Fibroblast of lung (primary cell): ENCODE measurements around the gene CABLES1. TPM values are rescaled to one million over a fixed set of nuclear protein-coding genes. Genes with fewer than 3 reads are reported as not detected.

Source experiments
- DNase-seq, 2 donors: peaks; one replicate each; pipeline versions ENCODE4 v3.0.0 to v3.0.0-alpha.2; 2010; ENCODE audit warnings: low read depth in 2 of 2
- H2AFZ ChIP-seq: 2 replicates; pipeline ENCODE4 v1.5.1; 2012; ENCODE audit warnings: low read length, control low read depth, inconsistent platforms
- H3K27ac ChIP-seq: 2 replicates; pipeline ENCODE4 v1.5.1; 2011; ENCODE audit warnings: low read length, control low read depth; ENCODE audit not compliant: insufficient read depth
- H3K27me3 ChIP-seq: 2 replicates; pipeline ENCODE4 v1.5.1; 2011; ENCODE audit warnings: mild to moderate bottlenecking, low read length; ENCODE audit not compliant: control insufficient read depth, insufficient read depth
- H3K36me3 ChIP-seq: 2 replicates; pipeline ENCODE4 v1.5.1; 2011; ENCODE audit warnings: low read length; ENCODE audit not compliant: control insufficient read depth, insufficient read depth
- H3K4me1 ChIP-seq: 2 replicates; pipeline ENCODE4 v1.5.1; 2011; ENCODE audit warnings: low read length; ENCODE audit not compliant: control insufficient read depth, insufficient read depth; ENCODE audit errors: extremely low read depth
- H3K4me2 ChIP-seq: 2 replicates; pipeline ENCODE4 v1.5.1; 2011; ENCODE audit warnings: low read length, control low read depth; ENCODE audit not compliant: insufficient read depth; ENCODE audit errors: extremely low read depth
- H3K4me3 ChIP-seq, 4 experiments: fragments of 200-600 bp in 1 of 4; sonication (generic) in 1 of 4; replicated peaks in 1 of 4; 2 replicates each; pipeline ENCODE4 v1.5.1; 2011 to 2016; ENCODE audit warnings: low read length in 4 of 4, low read depth in 3 of 4, mild to moderate bottlenecking in 3 of 4, control low read depth in 2 of 4, inconsistent platforms in 1 of 4, mixed read lengths in 1 of 4; ENCODE audit not compliant: insufficient read depth in 1 of 4; ENCODE audit errors: control extremely low read depth in 1 of 4
- H3K79me2 ChIP-seq: 2 replicates; pipeline ENCODE4 v1.5.1; 2012; ENCODE audit warnings: mild to moderate bottlenecking, low read length, inconsistent platforms; ENCODE audit not compliant: control insufficient read depth, insufficient read depth
- H3K9ac ChIP-seq: 2 replicates; pipeline ENCODE4 v1.5.1; 2011; ENCODE audit warnings: mild to moderate bottlenecking, low read length, control low read depth; ENCODE audit not compliant: insufficient read depth
- H3K9me3 ChIP-seq: 2 replicates; pipeline ENCODE4 v1.5.1; 2012; ENCODE audit warnings: low read depth, low read length; ENCODE audit not compliant: control insufficient read depth, insufficient read depth
- H4K20me1 ChIP-seq: 2 replicates; pipeline ENCODE4 v1.5.1; 2011; ENCODE audit warnings: low read length; ENCODE audit not compliant: control insufficient read depth, insufficient read depth; ENCODE audit errors: extremely low read depth
- EZH2 ChIP-seq: IDR thresholded peaks from 2 replicates; pipeline ENCODE4 v1.5.1; 2012; ENCODE audit warnings: low read length, control low read depth, mild to moderate bottlenecking; ENCODE audit errors: missing control alignments
- polyA plus RNA-seq, 2 donors: library from polyadenylated mRNA; depleted of rRNA in 1 of 2; stranded (reverse) in 1 of 2; unstranded in 1 of 2; fragments of >200 nt; gene quantifications; 2 replicates each; pipeline ENCODE4 v1.2.1, GENCODE V29; 2011 to 2012; ENCODE audit warnings: missing spikeins in 1 of 2
- total RNA-seq: library from RNA; depleted of rRNA; stranded (reverse); fragments of >200 nt; gene quantifications from 2 replicates; pipeline ENCODE4 v1.2.1, GENCODE V29; 2014
- TF ChIP-seq, protein P1 (sequence below), 2 donors: IDR thresholded peaks in 1 of 2; conservative IDR thresholded peaks in 1 of 2; 1 replicate in 1 of 2; 2 replicates in 1 of 2; pipeline ENCODE4 v1.5.1; 2011 to 2012; ENCODE audit warnings: low read length in 2 of 2, control low read depth in 1 of 2, inconsistent platforms in 1 of 2, low read depth in 1 of 2, mild to moderate bottlenecking in 1 of 2

The CABLES1 gene
- total and polyA plus RNA-seq, 2 donors (not counting 1 experiment from before 2014, with no cell fraction given): 5.1 to 11.4 TPM

- Histone ChIP-seq H3K27ac (no peak overlapping the region), H4K20me1 (no peaks in the 10 kb centered on the region), H3K9ac (no peak overlapping the region), H3K79me2 (no peaks in the 10 kb centered on the region), H3K27me3 (no peaks in the 10 kb centered on the region), H3K4me2 (no peak overlapping the region), H2AFZ (no peak overlapping the region), H3K36me3 (no peaks in the 10 kb centered on the region), H3K9me3 (no peaks in the 10 kb centered on the region), H3K4me1 (peaks cover 3% of the 10 kb centered on the region), H3K4me3 (no peak overlapping the region)
- TF ChIP-seq, protein P1, sequence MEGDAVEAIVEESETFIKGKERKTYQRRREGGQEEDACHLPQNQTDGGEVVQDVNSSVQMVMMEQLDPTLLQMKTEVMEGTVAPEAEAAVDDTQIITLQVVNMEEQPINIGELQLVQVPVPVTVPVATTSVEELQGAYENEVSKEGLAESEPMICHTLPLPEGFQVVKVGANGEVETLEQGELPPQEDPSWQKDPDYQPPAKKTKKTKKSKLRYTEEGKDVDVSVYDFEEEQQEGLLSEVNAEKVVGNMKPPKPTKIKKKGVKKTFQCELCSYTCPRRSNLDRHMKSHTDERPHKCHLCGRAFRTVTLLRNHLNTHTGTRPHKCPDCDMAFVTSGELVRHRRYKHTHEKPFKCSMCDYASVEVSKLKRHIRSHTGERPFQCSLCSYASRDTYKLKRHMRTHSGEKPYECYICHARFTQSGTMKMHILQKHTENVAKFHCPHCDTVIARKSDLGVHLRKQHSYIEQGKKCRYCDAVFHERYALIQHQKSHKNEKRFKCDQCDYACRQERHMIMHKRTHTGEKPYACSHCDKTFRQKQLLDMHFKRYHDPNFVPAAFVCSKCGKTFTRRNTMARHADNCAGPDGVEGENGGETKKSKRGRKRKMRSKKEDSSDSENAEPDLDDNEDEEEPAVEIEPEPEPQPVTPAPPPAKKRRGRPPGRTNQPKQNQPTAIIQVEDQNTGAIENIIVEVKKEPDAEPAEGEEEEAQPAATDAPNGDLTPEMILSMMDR (conservative IDR thresholded peaks at IDR 0.05 in 1 of 2, IDR thresholded peaks at IDR 0.05 in 1 of 2; ENCODE audit: low read depth in 1 of 2, low read length in 2 of 2): no peak
- no peak for TF ChIP-seq EZH2
- no peak for DNase-seq
Observed at GRCh38 chr18:23280844-23281243, 145.6 kb downstream of the CABLES1 start.

GRCh38 chr18:23281626-23282436 lies 146.5 kb downstream of the CABLES1 start:
- Histone ChIP-seq H3K4me2 (no peak overlapping the region), H3K27ac (no peak overlapping the region), H4K20me1 (no peaks in the 10 kb centered on the region), H3K4me1 (peaks cover 3% of the 10 kb centered on the region), H3K9me3 (no peaks in the 10 kb centered on the region), H2AFZ (no peak overlapping the region), H3K36me3 (no peaks in the 10 kb centered on the region), H3K4me3 (no peak overlapping the region), H3K27me3 (no peaks in the 10 kb centered on the region), H3K9ac (no peak overlapping the region), H3K79me2 (no peaks in the 10 kb centered on the region)
- peak in 1 of 2 donors; percentile 61 for DNase-seq
- TF ChIP-seq, protein P1 (conservative IDR thresholded peaks at IDR 0.05 in 1 of 2, IDR thresholded peaks at IDR 0.05 in 1 of 2; ENCODE audit: low read depth in 1 of 2, low read length in 2 of 2): no peak
- TF ChIP-seq EZH2: no peak

GRCh38 chr18:23282437-23282781 lies 147.1 kb downstream of the CABLES1 start:
- TF ChIP-seq, protein P1 (conservative IDR thresholded peaks at IDR 0.05 in 1 of 2, IDR thresholded peaks at IDR 0.05 in 1 of 2; ENCODE audit: low read depth in 1 of 2, low read length in 2 of 2): no peak
- TF ChIP-seq EZH2: no peak
- no peak overlapping the region for H3K9ac ChIP-seq
- no peak overlapping the region for H2AFZ ChIP-seq
- no peaks in the 10 kb centered on the region for H3K27me3 ChIP-seq
- no peaks in the 10 kb centered on the region for H4K20me1 ChIP-seq
- H3K9me3 ChIP-seq: no peaks in the 10 kb centered on the region
- H3K4me2 ChIP-seq: no peak overlapping the region
- H3K36me3 ChIP-seq: no peaks in the 10 kb centered on the region
- H3K79me2 ChIP-seq: no peaks in the 10 kb centered on the region
- H3K27ac ChIP-seq: no peak overlapping the region
- peaks cover 3% of the 10 kb centered on the region for H3K4me1 ChIP-seq
- no peak overlapping the region for H3K4me3 ChIP-seq
- no peak for DNase-seq
